ENCODE results near the gene MECP2.

DNA sequence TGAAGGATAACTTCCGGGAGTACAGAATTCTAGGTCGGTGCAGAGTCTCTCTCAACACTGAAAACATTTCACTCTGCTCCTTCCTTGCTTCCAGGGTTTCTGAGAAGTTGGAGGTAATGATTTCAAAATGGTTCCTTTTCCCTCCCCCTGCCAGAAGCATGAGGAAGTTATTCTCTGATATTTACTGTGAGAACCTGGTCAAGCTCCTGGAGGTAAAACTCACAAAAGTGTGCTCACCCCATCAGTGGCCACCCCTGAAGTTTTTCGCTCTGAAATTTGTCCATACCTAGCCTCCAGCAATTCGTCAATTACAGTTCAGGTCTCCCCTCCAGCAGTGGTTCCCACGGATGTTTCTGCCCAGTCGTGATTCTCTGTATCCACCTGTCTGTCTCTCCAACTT lies 16.2 kb upstream of the MECP2 start:
- TF ChIP-seq POLR2A (IDR thresholded peaks at IDR 0.05) (no peak), POLR2AphosphoS5 (IDR thresholded peaks at IDR 0.05) (no peak)
- TF ChIP-seq, protein P1, sequence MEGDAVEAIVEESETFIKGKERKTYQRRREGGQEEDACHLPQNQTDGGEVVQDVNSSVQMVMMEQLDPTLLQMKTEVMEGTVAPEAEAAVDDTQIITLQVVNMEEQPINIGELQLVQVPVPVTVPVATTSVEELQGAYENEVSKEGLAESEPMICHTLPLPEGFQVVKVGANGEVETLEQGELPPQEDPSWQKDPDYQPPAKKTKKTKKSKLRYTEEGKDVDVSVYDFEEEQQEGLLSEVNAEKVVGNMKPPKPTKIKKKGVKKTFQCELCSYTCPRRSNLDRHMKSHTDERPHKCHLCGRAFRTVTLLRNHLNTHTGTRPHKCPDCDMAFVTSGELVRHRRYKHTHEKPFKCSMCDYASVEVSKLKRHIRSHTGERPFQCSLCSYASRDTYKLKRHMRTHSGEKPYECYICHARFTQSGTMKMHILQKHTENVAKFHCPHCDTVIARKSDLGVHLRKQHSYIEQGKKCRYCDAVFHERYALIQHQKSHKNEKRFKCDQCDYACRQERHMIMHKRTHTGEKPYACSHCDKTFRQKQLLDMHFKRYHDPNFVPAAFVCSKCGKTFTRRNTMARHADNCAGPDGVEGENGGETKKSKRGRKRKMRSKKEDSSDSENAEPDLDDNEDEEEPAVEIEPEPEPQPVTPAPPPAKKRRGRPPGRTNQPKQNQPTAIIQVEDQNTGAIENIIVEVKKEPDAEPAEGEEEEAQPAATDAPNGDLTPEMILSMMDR (IDR thresholded peaks at IDR 0.05): no peak

Data from breast epithelium (tissue), 3 donors.